ENCODE results near the gene YWHAB.

Gene YWHAB

DNA sequence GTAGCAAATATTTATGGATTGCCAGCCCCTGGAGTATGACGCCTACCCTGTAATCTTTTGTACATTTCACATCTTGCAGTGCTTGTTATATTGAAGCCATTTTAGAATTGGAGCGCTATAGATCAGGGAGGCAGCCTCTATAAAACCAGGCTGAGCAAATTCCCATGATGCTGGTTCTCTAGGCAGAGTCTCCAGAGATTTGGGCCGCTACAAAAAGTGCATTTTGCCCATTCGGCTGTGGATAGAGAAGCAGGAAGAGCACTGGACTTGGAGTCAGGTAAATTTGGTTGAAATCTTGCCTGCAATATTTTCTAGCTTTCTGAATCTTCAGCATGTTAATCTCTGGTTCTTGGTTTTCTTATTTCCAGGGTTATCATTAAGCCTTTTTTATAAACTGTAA is 2.0 kb downstream of the YWHAB start:
- no peaks in the 10 kb centered on the region for H3K9me3 ChIP-seq (ENCODE audit: low read length)
- peaks cover 43% of the 10 kb centered on the region for H3K36me3 ChIP-seq (ENCODE audit: insufficient read depth, low read length)
- H3K4me1 ChIP-seq (ENCODE audit: insufficient read depth, low read length, severe bottlenecking) = peaks cover 47% of the 10 kb centered on the region
- H3F3A ChIP-seq (ENCODE audit: insufficient read depth, low read length) = no peaks in the 10 kb centered on the region
- no peaks in the 10 kb centered on the region for H3K9me2 ChIP-seq (ENCODE audit: low read depth, low read length)
- peak overlapping the region; percentile 95 for H3K9ac ChIP-seq (ENCODE audit: low read length)
- no peak overlapping the region for H3K27ac ChIP-seq (ENCODE audit: low read depth, low read length, poor library complexity, severe bottlenecking)
- peaks cover 68% of the 10 kb centered on the region for H3K79me2 ChIP-seq (ENCODE audit: insufficient read depth, low read length)
- H4K20me1 ChIP-seq (ENCODE audit: insufficient read depth, low read length) = no peaks in the 10 kb centered on the region
- peak overlapping the region; percentile 92 for H3K4me2 ChIP-seq (ENCODE audit: low read length)
- peak overlapping the region; percentile 99 for H3K4me3 ChIP-seq (ENCODE audit: low read depth, low read length, poor library complexity, severe bottlenecking)
- TF ChIP-seq, protein P1, sequence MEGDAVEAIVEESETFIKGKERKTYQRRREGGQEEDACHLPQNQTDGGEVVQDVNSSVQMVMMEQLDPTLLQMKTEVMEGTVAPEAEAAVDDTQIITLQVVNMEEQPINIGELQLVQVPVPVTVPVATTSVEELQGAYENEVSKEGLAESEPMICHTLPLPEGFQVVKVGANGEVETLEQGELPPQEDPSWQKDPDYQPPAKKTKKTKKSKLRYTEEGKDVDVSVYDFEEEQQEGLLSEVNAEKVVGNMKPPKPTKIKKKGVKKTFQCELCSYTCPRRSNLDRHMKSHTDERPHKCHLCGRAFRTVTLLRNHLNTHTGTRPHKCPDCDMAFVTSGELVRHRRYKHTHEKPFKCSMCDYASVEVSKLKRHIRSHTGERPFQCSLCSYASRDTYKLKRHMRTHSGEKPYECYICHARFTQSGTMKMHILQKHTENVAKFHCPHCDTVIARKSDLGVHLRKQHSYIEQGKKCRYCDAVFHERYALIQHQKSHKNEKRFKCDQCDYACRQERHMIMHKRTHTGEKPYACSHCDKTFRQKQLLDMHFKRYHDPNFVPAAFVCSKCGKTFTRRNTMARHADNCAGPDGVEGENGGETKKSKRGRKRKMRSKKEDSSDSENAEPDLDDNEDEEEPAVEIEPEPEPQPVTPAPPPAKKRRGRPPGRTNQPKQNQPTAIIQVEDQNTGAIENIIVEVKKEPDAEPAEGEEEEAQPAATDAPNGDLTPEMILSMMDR (IDR thresholded peaks at IDR 0.05; ENCODE audit: low read length) = no peak
- no peak for TF ChIP-seq EZH2 (IDR thresholded peaks at IDR 0.05; ENCODE audit: borderline replicate concordance, low read length)
- no peak overlapping the region for H2AFZ ChIP-seq (ENCODE audit: low read length)
- H3K27me3 ChIP-seq (ENCODE audit: insufficient read depth, low read length) = no peaks in the 10 kb centered on the region

DNA sequence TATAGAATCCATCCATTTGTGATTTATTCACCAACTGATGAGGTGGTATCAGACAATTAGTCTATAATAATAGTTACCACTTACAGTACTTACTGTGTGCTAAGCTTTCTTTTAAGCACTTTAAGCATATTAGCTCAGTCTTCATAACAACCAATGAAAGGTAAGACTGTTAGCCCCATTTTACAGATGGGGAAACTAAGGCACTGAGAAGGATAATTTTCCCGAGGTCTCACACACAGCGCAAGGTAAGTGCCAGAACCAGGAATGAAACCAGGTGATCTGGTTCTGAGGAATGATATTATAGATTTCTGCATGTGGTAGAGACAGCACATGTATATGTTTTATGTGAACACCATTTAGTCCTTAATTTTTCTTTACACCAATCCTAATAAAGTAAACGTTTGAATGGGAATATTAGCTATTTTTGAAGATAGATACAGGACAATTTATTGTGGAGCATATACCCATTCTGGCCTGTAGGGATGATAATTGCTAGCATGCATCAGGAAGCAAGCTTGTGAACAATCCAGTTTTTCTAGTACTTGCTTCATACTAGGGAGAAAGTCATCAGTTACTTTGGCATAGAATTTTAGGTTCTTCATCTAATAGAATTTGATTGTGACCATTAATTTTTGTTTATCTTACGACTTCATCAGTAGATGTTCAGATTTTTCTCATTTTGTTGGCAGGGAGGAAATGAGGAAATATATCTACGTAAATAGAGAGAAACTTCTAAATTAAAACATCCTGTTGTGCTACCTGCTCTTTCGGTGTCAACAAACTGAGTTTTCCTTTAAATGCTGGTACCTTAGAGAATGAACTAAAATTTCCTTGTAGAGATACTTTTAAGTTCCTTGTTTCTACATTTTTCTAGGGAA is 3.0 kb downstream of the YWHAB start:
- Histone ChIP-seq H4K20me1 (ENCODE audit: insufficient read depth, low read length) (peaks cover 2% of the 10 kb centered on the region; the same call in 1 of the 2 replicates), H3F3A (ENCODE audit: insufficient read depth, low read length) (no peaks in the 10 kb centered on the region), H3K4me1 (ENCODE audit: insufficient read depth, low read length, severe bottlenecking) (peaks cover 47% of the 10 kb centered on the region), H3K9ac (ENCODE audit: low read length) (no peak overlapping the region; the same call in 1 of the 2 replicates), H3K27me3 (ENCODE audit: insufficient read depth, low read length) (no peaks in the 10 kb centered on the region), H3K27ac (ENCODE audit: low read depth, low read length, poor library complexity, severe bottlenecking) (no peak overlapping the region), H3K36me3 (ENCODE audit: insufficient read depth, low read length) (peaks cover 45% of the 10 kb centered on the region), H3K79me2 (ENCODE audit: insufficient read depth, low read length) (peaks cover 78% of the 10 kb centered on the region), H3K4me2 (ENCODE audit: low read length) (peak overlapping the region; percentile 92), H3K9me3 (ENCODE audit: low read length) (no peaks in the 10 kb centered on the region), H2AFZ (ENCODE audit: low read length) (no peak overlapping the region), H3K9me2 (ENCODE audit: low read depth, low read length) (no peaks in the 10 kb centered on the region), H3K4me3 (ENCODE audit: low read depth, low read length, poor library complexity, severe bottlenecking) (peak overlapping the region; percentile 99)
- TF ChIP-seq, protein P1 (IDR thresholded peaks at IDR 0.05; ENCODE audit: low read length) = no peak; the same call in 1 of the 2 replicates
- TF ChIP-seq EZH2 (IDR thresholded peaks at IDR 0.05; ENCODE audit: borderline replicate concordance, low read length) = no peak

DNA sequence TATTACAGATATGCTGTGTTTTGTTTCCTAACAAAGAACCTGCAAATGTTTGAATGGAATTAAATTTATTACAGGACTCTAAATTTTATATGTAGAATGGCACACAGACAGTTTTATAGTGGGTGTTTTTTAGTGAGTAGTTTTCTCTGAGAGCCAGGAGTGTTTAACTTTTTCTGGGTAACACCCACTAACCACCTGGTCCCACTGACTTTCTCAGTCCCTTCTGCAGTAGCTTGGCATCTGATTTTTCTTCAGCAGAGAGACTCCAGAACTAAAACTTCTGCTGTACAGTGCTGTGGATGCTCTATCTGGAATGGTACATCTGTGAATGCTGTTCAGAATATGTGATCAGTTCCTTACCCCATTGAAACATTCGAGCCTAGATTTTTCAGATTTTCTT is 6.3 kb downstream of the YWHAB start:
- H3K27ac ChIP-seq (ENCODE audit: low read depth, low read length, poor library complexity, severe bottlenecking) = no peak overlapping the region

More for the DNA sequence above, 6.3 kb downstream of the YWHAB start:
- Histone ChIP-seq H3K9me2 (ENCODE audit: low read depth, low read length) (no peaks in the 10 kb centered on the region), H3K4me1 (ENCODE audit: insufficient read depth, low read length, severe bottlenecking) (peaks cover 40% of the 10 kb centered on the region), H3K9me3 (ENCODE audit: low read length) (no peaks in the 10 kb centered on the region), H3K27me3 (ENCODE audit: insufficient read depth, low read length) (no peaks in the 10 kb centered on the region), H3K36me3 (ENCODE audit: insufficient read depth, low read length) (peaks cover 68% of the 10 kb centered on the region), H3F3A (ENCODE audit: insufficient read depth, low read length) (no peaks in the 10 kb centered on the region), H4K20me1 (ENCODE audit: insufficient read depth, low read length) (peaks cover 7% of the 10 kb centered on the region; the same call in 1 of the 2 replicates), H3K4me2 (ENCODE audit: low read length) (no peak overlapping the region), H2AFZ (ENCODE audit: low read length) (no peak overlapping the region), H3K79me2 (ENCODE audit: insufficient read depth, low read length) (peaks cover 99% of the 10 kb centered on the region), H3K4me3 (ENCODE audit: low read depth, low read length, poor library complexity, severe bottlenecking) (no peak overlapping the region), H3K9ac (ENCODE audit: low read length) (no peak overlapping the region)
- TF ChIP-seq EZH2 (IDR thresholded peaks at IDR 0.05; ENCODE audit: borderline replicate concordance, low read length) = no peak
- TF ChIP-seq, protein P1 (IDR thresholded peaks at IDR 0.05; ENCODE audit: low read length) = no peak

Measured in OCI-LY1 (cell line).